ENCODE results near the gene ZGPAT. TPM values are rescaled to one million over a fixed set of nuclear protein-coding genes. Genes with fewer than 3 reads are reported as not detected.
A peak's percentile ranks its signal among the peaks of the same experiment; 100 is the strongest.

Gene ZGPAT
- total RNA-seq, 1 experiment from 2014 or later, result 69.3 TPM

DNA sequence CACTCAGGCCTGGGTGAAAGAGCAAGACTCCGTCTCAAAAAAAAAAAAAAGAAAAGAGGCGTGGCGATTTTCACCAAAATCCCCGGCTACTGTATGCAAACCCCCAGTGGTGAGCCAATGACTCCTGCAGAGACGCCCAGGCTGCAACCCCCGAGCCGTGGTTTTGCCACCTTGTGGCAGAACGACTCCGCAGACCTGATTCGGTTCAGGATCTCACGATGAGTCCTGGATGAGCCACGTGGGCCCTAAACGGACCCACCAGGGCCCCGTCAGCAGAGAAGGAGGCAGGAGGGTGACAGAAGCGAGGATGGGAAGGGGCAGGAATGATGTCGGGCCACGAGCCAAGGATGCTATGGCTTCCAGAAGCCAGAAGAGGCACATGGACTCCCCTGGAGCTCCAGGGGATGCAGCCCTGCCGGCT, 74.2 kb downstream of the ZGPAT start:
- no TSS peak for BruUV-seq (replicated peaks)
- no peaks in the 10 kb centered on the region for H3K4me1 ChIP-seq
- H3K36me3 Mint-ChIP-seq (ENCODE audit: insufficient read depth, unreplicated experiment), result no peaks in the 10 kb centered on the region
- TF ChIP-seq, protein P1, sequence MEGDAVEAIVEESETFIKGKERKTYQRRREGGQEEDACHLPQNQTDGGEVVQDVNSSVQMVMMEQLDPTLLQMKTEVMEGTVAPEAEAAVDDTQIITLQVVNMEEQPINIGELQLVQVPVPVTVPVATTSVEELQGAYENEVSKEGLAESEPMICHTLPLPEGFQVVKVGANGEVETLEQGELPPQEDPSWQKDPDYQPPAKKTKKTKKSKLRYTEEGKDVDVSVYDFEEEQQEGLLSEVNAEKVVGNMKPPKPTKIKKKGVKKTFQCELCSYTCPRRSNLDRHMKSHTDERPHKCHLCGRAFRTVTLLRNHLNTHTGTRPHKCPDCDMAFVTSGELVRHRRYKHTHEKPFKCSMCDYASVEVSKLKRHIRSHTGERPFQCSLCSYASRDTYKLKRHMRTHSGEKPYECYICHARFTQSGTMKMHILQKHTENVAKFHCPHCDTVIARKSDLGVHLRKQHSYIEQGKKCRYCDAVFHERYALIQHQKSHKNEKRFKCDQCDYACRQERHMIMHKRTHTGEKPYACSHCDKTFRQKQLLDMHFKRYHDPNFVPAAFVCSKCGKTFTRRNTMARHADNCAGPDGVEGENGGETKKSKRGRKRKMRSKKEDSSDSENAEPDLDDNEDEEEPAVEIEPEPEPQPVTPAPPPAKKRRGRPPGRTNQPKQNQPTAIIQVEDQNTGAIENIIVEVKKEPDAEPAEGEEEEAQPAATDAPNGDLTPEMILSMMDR (IDR thresholded peaks at IDR 0.05; ENCODE audit: insufficient read depth in 1 of 2, low read depth in 1 of 2, low read length in 1 of 2, severe bottlenecking in 1 of 2, unreplicated experiment in 1 of 2), result peak; percentile 20 to 36
- no peak overlapping the region for H3K4me3 Mint-ChIP-seq (ENCODE audit: unreplicated experiment)
- no peak for DNase-seq
- H3K4me1 Mint-ChIP-seq (ENCODE audit: low read depth, unreplicated experiment), result no peaks in the 10 kb centered on the region
- no peak overlapping the region for H3K27ac Mint-ChIP-seq (ENCODE audit: unreplicated experiment)
- no peaks in the 10 kb centered on the region for H3K9me3 Mint-ChIP-seq (ENCODE audit: unreplicated experiment)
- no peaks in the 10 kb centered on the region for H3K27me3 Mint-ChIP-seq (ENCODE audit: insufficient read depth, unreplicated experiment)
- ChIA-PET POLR2A (no interaction called here), CTCF (interaction anchor here (0.5 to 1.0 kb wide), 3 partner anchors 29 to 244 kb away, joined by 3 to 5 read pairs (median 4); no protein-coding TSS in a partner anchor)
- intact Hi-C loops (cut with micrococcal nuclease; ENCODE audit: unreplicated experiment), result loop anchor here (10.0 kb wide), 1 partner anchor 193 kb away; the partner anchor contains the start of gene SAMD10
- H3K4me3 ChIP-seq (ENCODE audit: low read depth, low read length), result no peak overlapping the region
- H3K36me3 ChIP-seq (ENCODE audit: control insufficient read depth, insufficient read depth, low read length), result no peaks in the 10 kb centered on the region
- H3K9me3 ChIP-seq, result no peaks in the 10 kb centered on the region
- no peaks in the 10 kb centered on the region for H3K27me3 ChIP-seq (replicated peaks; ENCODE audit: control insufficient read depth, insufficient read depth, low read length)

DNA sequence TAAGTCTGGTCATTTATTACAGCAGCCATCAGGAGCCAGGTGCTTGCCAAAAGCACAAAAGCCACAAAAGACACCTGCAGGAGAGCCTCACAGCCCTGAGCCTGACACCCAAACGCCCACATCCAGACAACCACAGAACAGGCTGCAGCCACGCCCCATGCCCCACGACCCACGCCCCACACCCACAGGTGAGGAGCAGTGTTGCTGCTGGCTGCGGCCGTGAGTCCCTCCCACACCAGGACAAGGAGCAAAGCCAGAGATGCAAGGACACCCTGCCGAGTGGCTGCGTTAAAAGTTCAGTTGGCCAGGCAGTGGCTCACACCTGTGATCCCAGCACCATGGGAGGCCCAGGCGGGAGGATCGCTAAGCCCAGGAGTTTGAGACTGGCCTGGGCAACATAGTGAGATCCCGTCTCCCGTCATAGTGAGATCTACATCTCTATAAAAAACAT, 74.7 kb downstream of the ZGPAT start:
- no peak for DNase-seq
- no peak overlapping the region for H3K27ac Mint-ChIP-seq (ENCODE audit: unreplicated experiment)
- no peaks in the 10 kb centered on the region for H3K4me1 Mint-ChIP-seq (ENCODE audit: low read depth, unreplicated experiment)
- no peaks in the 10 kb centered on the region for H3K9me3 ChIP-seq
- POLR2A ChIA-PET, result no interaction called here
- no peaks in the 10 kb centered on the region for H3K36me3 ChIP-seq (ENCODE audit: control insufficient read depth, insufficient read depth, low read length)
- H3K9me3 Mint-ChIP-seq (ENCODE audit: unreplicated experiment), result no peaks in the 10 kb centered on the region
- H3K4me3 Mint-ChIP-seq (ENCODE audit: unreplicated experiment), result no peak overlapping the region
- H3K27me3 Mint-ChIP-seq (ENCODE audit: insufficient read depth, unreplicated experiment), result no peaks in the 10 kb centered on the region
- CTCF ChIA-PET, result interaction anchor here (1.0 kb wide), 1 partner anchor 244 kb away, joined by 5 read pairs; no protein-coding TSS in a partner anchor
- intact Hi-C loops (cut with micrococcal nuclease; ENCODE audit: unreplicated experiment), result loop anchor here (10.0 kb wide), 1 partner anchor 192 kb away; the partner anchor contains the start of gene SAMD10
- H3K27me3 ChIP-seq (replicated peaks; ENCODE audit: control insufficient read depth, insufficient read depth, low read length), result no peaks in the 10 kb centered on the region
- TF ChIP-seq, protein P1 (IDR thresholded peaks at IDR 0.05; ENCODE audit: insufficient read depth in 1 of 2, low read depth in 1 of 2, low read length in 1 of 2, severe bottlenecking in 1 of 2, unreplicated experiment in 1 of 2), result no peak
- BruUV-seq (replicated peaks), result no TSS peak
- H3K4me1 ChIP-seq, result no peaks in the 10 kb centered on the region
- H3K36me3 Mint-ChIP-seq (ENCODE audit: insufficient read depth, unreplicated experiment), result no peaks in the 10 kb centered on the region
- no peak overlapping the region for H3K4me3 ChIP-seq (ENCODE audit: low read depth, low read length)

DNA sequence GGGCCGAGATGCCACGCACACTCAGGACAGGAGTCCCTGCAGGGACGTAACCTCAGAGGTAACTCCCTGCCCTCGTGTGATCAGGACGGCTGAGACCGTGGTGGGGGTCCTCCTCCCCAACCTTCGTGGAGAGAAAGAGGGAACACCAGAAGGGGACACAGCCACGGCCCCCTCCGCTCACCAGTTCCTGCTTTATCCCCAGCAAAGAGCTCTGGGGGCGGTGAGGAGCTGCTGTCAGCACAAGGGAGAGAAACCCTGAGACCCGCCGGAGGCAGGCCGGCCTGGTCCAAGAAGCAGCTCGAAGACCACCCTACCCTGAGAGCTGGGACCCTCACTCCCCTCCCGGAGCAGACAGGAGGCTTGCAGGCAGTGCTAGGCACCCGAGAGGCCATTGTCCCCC, 76.1 kb downstream of the ZGPAT start:
- ChIA-PET POLR2A (no interaction called here), CTCF (interaction anchor here (0.7 to 0.9 kb wide), 2 partner anchors 33 to 190 kb away, joined by 3 to 4 read pairs; no protein-coding TSS in a partner anchor)
- H3K4me1 Mint-ChIP-seq (ENCODE audit: low read depth, unreplicated experiment), result no peaks in the 10 kb centered on the region
- H3K4me3 ChIP-seq (ENCODE audit: low read depth, low read length), result no peak overlapping the region
- no peak for DNase-seq
- no peaks in the 10 kb centered on the region for H3K4me1 ChIP-seq
- no peak overlapping the region for H3K4me3 Mint-ChIP-seq (ENCODE audit: unreplicated experiment)
- no peaks in the 10 kb centered on the region for H3K36me3 Mint-ChIP-seq (ENCODE audit: insufficient read depth, unreplicated experiment)
- H3K9me3 ChIP-seq, result no peaks in the 10 kb centered on the region
- H3K9me3 Mint-ChIP-seq (ENCODE audit: unreplicated experiment), result no peaks in the 10 kb centered on the region
- BruUV-seq (replicated peaks), result no TSS peak
- intact Hi-C loops (cut with micrococcal nuclease; ENCODE audit: unreplicated experiment), result loop anchor here (10.0 kb wide), 1 partner anchor 191 kb away; the partner anchor contains the start of gene SAMD10
- no peaks in the 10 kb centered on the region for H3K27me3 ChIP-seq (replicated peaks; ENCODE audit: control insufficient read depth, insufficient read depth, low read length)
- H3K36me3 ChIP-seq (ENCODE audit: control insufficient read depth, insufficient read depth, low read length), result no peaks in the 10 kb centered on the region
- H3K27me3 Mint-ChIP-seq (ENCODE audit: insufficient read depth, unreplicated experiment), result no peaks in the 10 kb centered on the region
- no peak overlapping the region for H3K27ac Mint-ChIP-seq (ENCODE audit: unreplicated experiment)
- TF ChIP-seq, protein P1 (IDR thresholded peaks at IDR 0.05; ENCODE audit: insufficient read depth in 1 of 2, low read depth in 1 of 2, low read length in 1 of 2, severe bottlenecking in 1 of 2, unreplicated experiment in 1 of 2), result no peak

Measured in Caco-2 (cell line).